ENCODE data around the gene RAE1.
"Not testable (repeated sequence)": the region's sequence is repeated elsewhere in the genome, so short reads cannot be mapped to it uniquely, and the experiment has no call there.

RAE1 gene

DNA sequence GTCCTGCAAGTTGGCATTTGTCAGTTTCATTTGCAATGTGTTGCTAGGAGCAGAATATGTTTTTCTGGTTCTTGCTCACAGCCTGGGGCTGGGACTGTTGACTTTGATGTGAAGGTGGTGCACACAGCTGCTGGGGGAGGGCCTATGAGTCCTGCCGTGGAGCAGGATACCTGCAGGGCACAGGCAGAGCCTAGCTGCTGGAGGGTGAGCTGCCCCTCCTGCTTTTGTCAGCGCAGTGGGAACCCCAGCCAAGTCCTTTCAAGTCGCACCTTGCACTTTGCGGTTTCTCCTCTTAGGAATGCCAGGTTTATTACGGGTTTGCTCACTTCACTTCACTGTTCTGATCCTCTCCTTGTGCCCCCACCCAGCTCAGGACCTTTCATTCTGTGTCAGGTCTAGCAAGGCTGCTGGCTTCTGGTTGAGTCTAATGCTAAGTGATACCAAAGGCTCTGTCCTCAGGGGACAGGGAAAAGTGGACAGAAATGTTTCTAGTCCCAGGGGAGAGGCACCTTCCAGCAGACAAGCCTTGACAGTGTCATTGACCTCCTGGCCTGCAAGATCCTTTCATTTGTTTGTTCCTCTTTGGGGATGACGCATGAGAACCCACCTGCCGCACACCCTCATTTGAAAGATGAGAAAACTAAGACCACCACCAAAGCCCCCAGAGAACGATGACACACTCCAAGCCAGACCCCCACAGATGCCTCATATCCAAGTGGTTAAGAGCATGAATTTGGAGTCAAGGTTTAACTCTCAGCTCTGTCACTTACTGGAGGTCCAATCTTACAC is 24.2 kb upstream of the RAE1 start:
- DNase-seq (ENCODE audit: low read depth in 2 of 2), result no peak

DNA sequence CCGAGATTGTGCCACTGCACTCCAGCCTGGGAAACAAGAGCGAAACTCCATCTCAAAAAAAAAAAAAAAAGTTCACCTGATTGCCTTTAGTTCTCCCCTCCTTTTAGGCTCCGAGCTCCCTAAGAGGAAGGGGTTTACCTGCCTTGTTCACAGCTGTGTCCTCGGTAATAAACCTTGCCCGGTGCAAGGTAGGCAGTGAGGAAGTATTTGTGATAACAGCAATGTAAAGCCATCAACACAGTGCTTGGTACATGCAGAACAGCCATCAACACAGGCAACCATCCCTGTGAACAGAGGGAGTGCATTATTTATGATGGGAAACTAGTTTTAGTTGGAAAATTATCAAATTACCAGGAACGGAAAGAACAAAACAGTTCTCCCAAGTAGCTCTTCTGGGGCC is 23.2 kb upstream of the RAE1 start:
- no peak for DNase-seq (ENCODE audit: low read depth in 2 of 2)

DNA sequence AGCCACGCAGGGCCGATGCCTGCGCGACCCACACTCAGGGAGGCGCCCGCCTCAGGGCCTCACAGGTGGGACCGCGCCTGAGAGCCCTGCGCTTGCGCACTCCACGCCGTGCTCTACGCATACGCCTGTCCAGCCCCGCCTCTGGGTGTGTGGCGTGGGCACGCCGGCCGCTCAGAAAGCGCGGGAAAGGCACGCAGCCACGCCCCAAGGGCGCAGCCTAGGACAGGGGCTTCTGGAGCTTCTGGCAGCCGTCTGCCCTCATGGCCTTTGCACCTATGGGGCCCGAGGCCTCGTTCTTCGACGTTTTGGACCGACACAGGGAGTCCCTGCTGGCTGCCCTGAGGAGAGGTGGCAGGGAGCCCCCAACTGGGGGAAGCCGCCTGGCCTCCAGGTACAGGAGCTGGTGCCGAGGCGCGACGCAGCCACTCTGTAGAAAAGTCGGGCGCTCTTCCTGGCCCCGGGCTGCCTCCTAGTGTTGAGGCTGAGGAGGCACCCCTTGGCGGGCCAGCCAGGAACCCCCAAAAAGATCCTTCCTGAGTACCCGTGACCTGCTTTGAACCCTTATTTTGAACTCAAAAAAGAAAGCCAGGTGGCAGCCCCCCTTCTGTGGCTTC is 21.3 kb upstream of the RAE1 start, which contains the start of gene SPO11:
TSS of gene SPO11 (plus strand) at position 196 of the 614 bp plus-strand sequence. CDS start at position 261, 65 bp downstream.
- no peak for DNase-seq (ENCODE audit: low read depth in 2 of 2)

DNA sequence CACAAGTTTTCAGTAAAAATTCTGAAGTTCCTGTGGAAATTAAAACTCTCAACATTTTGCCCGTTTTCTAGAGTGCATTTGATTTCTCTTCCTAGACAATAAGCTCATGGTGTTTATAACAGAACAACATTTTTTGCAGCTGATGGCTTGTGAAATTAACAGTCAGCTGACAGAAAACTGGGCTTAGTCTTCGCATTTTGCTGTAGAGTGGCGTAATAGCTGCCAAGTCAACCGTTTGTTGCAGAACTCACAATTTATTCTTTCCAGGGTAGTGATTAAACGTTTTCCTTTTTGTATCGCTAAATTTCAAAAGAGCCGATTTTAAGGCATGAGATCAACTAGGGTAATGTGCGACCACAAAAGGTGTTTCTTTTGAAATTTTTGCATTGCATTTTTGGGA is 20.1 kb upstream of the RAE1 start:
- DNase-seq (ENCODE audit: low read depth in 2 of 2), result no peak

DNA sequence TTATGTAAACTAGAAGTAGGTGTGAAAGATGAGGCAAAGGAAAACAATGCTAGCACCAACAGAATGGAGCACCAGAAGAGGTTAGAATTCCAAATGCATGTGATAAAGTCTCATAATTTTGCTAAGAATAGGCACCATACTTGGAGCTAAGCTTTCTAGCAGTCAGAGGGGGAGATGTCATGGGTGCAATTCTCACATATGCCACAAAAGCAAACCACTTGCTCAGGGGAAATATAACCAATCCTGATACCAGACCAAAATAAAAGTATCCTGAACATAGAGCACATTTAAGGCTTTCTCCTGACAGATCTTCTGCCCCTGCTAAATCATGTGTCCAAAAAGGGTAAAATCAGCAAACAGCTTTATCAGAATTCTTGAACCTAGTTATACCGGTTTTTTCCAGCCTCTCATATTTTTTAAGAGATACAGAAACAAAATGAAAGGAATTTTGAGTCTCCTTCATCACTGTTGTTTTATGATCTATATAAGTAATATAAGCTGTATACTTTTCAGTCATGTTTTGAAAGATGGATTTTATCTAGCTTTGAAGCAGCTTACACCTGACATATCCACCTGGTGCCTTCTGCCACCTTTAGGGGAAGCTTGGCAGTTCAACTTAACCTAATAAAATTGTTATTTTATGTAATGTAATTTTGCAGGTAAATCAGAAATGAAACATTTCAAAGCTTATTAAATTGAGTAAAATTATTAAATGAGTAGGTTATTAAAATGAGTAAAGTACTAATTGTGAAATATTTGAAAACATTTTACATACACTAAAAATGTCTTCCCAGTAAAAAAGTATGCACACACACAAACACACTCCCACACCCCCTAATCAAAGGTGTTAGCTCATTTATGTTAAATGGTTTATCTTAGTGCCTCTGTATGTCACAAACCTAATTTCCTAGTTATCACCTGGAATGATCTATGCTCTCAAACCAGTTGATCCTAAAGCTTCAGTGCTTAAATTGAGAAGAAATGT is 18.7 kb upstream of the RAE1 start:
- no peak for DNase-seq (ENCODE audit: low read depth in 2 of 2)

DNA sequence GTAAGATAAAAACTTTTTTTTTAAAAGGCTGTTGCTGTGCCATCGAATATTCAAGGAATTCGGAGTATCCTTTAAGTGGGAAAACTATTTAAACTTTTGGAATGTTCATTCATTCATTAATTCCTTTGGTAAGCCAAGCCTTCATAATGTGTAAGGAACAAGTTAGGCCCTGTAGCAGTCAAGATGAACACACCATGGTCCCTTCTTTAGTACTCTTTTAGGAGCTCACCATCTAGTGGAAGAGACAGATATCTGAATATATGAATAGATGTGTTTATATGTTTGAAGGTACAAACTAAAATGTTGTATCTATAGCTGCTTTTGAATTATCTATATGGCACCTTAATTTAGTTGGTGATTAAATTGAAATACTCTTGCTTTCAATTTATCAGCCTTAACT is 15.7 kb upstream of the RAE1 start:
- DNase-seq (ENCODE audit: low read depth in 2 of 2), result no peak

DNA sequence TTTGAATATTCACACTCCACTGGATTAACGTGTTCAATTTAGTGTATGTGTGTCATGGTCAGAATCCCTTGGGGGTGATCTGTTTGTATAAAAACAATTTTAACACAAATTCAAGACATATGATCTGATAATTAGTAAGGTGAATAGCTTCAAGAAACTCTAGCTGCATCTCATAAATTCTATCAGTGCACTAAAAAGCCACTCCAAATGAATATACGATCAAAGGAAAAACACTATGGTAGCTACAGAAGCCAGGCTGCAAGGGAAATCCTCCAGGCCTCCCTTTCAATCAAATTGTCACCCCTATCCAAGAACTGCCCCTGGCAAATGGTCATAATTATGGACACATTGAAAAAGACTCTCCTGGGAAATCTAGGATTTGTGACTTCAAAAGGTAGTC is 9.4 kb upstream of the RAE1 start:
- DNase-seq (ENCODE audit: low read depth in 2 of 2), result no peak

DNA sequence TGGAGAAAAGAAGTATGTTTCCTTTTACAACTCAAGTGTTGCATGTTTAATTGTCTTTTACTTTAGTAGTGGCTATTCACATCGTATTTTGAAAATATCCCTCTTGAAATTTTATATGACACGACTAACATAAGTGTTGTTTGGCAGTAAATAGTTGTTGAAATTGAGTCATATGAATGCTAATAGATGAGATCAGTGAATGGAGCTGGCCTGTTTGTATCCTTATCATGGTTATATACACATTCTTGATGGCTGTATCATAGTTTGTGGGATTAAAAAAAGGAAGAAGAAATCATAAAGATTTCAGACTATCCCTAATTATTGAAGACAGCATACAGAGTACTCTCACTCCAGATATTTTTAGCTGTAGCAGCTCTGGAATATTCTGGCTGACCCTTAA is 8.2 kb upstream of the RAE1 start:
- no peak for DNase-seq (ENCODE audit: low read depth in 2 of 2)

DNA sequence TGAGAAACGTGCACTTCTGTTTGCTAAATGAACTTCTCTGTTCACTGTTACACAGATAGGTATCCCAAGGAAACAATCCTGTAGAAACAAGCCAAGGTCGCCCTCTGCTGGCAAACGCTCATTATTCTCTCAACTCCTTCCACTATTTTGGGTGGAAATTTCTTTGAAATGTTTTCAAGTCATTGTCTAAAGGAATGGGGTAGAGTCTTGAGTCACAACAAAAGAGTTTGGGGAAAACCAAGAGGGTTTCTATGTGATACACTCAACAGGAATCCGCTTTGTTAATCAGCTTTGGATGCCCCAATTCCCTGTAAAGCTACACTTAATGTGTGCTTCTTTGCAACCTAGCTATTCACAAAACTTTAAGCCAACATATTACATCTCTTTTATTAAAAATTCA is 4.6 kb upstream of the RAE1 start:
- DNase-seq (ENCODE audit: low read depth in 2 of 2), result peak; percentile 64 to 72

DNA sequence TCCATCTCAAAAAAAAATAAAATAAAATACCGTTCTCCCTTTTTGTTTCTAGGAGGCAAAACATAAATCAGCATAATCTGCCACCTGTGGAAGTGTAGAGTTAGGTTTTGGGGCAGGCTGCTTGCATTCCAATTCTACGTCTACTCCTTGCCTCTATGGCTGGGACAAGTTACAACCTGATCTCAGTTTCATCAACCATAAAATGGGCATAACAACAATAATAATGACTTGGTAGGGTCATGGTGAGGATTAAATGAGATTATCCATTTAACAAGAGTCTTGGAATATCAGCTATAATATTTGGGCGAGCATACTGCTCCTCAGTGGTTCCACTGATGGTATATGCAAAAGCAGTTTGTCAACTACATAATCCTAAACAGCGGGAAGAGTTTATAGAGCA is 3.7 kb upstream of the RAE1 start:
- DNase-seq (ENCODE audit: low read depth in 2 of 2), result no peak

DNA sequence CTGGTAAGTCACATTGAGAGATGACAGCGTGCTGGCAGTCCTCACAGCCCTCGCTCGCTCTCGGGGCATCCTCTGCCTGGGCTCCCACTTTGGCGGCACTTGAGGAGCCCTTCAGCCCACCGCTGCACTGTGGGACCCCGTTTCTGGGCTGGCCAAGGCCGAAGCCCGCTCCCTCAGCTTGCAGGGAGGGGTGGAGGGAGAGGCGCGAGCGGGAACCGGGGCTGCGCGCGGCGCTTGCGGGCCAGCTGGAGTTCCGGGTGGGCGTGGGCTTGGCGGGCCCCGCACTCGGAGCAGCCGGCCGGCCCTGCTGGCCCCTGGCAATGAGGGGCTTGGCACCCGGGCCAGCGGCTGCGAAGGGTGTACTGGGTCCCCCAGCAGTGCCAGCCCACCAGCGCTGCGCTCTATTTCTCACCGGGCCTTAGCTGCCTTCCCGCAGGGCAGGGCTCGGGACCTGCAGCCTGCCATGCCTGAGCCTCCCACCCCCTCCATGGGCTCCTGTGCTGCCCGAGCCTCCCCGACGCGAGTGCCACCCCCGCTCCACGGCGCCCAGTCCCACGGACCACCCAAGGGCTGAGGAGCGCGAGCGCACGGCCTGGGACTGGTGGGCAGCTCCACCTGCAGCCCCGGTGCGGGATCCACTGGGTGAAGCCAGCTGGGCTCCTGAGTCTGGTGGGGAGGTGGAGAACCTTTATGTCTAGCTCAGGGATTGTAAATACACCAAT is 2.7 kb upstream of the RAE1 start:
- not testable (repeated sequence) for DNase-seq (ENCODE audit: low read depth in 2 of 2)

DNA sequence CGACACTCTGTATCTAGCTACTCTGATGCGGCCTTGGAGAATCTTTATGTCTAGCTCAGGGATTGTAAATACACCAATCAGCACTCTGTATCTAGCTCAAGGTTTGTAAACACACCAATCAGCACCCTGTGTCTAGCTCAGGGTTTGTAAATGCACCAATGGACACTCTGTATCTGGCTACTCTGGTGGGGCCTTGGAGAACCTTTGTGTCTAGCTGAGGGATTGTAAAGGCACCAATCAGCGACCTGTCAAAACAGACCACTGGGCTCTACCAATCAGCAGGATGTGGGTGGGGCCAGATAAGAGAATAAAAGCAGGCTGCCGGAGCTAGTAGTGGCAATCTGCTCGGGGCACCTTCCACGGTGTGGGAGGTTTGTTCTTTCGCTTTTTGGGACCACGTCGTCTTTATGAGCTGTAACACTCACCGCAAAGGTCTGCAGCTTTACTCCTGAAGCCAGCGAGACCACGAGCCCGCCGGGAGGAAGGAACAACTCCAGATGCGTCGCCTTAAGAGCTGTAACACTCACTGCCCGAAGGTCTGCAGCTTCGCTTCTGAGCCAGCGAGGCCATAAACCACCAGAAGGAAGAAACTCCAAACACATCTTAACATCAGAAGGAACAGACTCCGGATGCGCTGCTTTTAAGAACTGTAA is 2.0 kb upstream of the RAE1 start:
- not testable (repeated sequence) for DNase-seq (ENCODE audit: low read depth in 2 of 2)

DNA sequence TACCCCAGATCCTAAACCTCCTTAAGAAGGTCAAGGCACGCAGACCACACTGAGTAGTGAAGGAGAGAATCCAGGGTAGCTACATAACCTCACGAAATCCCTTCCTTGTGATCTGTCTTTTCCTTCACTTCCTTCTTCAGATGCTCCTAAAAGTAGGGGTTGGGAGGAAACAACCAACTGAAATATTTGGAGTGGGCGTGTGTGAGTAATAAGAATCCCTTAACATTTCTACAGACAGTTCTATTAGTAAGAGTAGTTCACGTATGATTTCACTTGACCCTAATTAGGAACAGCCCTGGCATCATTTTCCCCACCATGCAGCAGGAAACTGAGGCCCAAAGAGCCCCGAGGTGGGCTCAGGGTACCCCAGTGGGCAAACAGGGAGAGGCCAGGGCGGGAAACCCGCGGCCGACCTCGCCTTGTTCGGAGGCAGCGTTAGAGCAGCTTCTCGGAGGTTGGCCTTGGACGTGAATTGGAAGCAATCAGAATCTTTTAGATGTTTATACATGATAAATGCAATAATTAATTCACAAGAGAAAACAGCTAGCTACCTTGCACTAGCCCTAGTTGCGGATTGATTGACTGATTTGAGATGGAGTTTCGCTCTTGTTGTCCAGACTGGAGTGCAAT is 859 bp upstream of the RAE1 start:
- no peak for DNase-seq (ENCODE audit: low read depth in 2 of 2)

DNA sequence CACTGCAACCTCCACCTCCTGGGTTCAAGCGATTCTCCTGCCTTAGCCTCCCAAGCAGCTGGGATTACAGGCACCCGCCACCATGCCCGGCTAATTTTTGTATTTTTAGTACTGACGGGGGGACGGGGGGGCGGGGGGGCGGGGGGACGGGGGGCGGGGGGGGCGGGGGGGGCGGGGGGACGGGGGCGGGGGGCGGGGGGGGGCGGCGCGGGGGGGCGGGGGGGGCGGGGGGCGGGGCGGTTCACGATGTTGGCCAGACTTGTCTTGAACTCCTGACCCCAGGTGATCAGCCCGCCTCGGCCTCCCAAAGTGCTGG is 371 bp upstream of the RAE1 start:
- not testable (repeated sequence) for DNase-seq (ENCODE audit: low read depth in 2 of 2)

DNA sequence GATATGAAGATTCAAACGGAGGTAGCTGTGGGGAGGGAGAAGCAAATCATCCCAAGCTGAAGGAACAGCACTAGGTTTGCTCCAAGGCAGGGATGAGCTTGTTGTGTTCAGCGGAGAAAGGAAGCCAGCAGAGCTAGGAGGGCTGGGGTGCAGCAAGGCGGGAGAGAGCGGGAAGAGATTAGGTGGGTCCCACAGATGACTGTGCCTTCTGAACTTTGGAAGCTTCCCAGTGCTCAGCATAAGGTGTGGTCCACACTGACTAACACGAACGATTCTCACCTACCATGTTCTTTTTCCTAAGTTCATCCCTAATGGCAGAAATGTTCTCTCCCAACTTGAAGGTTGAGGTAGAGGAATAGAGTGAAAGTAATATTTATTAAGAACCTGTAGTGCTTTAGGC is 1.2 kb downstream of the RAE1 start:
- no peak for DNase-seq (ENCODE audit: low read depth in 2 of 2)

DNA sequence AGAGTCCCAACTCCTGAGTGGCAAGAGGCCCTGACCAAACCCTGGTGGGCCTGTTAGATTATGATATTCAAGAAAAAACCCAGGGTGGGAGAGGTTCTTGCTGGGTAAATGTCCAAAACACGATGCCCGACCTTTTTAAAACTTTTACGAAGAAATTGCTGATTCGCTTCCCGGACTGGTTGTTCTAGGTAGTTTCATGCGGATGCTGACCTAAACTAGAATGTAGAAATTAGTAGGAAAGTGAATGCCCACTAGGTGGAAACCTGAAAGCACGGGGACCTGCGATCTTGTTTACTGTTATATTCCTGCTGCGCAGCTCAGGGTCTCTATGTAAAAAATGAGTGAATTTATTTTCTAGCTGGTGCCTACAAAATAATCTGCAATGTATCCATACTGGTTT is 2.3 kb downstream of the RAE1 start:
- no peak for DNase-seq (ENCODE audit: low read depth in 2 of 2)

DNA sequence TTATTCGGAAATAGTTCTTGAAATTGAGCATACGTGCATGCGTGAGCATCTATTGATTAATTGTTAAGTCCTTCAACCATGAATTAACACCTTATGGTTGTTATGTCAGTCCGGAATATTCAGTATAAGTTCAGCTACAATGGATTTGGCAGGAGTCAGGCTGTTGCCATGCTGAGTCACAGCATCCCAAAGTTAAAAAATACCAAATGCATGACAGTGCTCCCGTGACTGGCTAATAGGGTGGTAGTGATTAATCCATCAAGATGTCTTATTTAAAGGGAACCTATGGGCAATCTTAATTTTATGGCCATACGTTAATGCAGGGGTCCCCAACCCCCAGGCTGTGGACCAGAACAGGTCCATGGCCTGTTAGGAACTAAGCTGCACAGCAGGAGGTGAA is 10.5 kb downstream of the RAE1 start:
- no peak for DNase-seq (ENCODE audit: low read depth in 2 of 2)

DNA sequence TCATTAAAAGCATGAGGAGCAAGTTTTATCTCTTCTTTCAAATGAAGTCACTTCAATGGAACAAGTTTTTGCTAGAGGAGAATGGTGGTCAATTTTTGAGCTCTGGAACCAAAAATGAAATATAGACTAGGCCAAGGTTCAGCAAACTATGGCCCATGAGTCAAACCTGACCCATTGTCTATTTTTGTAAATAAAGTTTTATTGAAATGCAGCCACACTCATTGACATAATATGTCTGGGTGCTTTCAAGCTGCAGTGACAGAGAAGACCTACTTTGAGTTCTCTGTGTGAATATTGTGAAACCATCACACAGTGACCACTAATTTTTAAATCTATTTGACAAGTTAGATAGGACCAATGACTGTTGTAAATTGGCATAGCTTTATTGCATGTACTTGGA is 13.4 kb downstream of the RAE1 start:
- no peak for DNase-seq (ENCODE audit: low read depth in 2 of 2)

DNA sequence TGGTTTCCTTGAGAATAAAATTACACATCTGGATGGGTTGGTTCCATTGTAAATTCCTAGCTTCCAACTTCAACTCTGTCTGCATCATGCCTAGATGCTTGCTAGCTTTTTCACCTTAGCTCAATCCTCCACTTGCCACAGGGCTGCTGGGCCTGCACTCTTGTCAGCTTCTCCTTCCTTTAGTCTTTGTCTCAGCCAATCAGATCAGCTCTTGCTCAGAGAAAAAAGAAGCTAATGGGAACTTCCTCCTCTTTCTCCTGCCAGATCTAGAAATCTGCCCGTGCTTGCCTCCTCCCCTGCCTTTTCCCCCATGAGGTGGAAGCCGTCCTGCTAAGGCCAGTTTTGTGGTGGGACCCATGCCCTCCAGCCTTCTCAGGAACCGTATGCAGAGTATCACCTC is 18.5 kb downstream of the RAE1 start:
- no peak for DNase-seq (ENCODE audit: low read depth in 2 of 2)

DNA sequence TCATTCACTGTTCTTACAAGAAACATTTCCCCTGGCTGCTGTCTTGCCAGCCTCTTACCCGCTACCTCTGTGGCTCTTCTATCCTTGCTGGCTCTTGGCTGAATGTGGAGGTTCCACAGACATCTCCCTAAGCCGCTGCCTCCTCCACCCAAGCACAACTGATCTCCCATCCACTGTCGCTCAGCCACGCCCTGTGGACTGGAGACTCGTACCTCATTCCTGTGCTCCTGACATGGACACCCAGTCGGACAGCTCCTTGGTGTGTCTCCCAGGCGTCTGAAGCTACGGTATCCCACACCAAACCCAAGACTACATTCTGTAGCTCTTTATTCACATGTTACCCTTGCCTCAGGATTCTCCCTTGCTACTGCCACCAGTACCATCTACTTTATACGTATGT is 19.3 kb downstream of the RAE1 start:
- no peak for DNase-seq (ENCODE audit: low read depth in 2 of 2)

DNA sequence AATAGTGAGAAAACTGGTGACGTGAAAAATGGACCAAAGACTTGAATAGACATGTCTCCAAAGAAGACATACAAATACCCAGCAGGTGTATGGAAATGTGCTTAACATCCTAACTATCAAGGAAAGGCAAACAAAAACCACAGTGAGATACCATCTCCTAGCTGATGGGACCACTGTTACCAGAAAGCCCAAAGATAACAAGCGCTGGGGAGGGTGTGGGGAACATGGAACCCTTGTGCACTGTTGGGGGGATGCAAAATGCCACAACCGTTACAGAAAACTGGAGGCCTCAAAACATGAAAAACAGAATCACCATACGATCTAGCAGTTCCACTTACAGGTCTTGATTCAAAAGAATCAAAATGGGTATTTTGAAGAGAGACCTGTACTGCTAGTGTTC is 20.3 kb downstream of the RAE1 start:
- DNase-seq (ENCODE audit: low read depth in 2 of 2), result no peak

All from stimulated activated CD4-positive, alpha-beta T cell treated with anti-CD3 and anti-CD28 coated beads, Interleukin-4, amount 100 ng/mL, for 48 hours (primary cell).